Left lung (tissue), 10 donors: ENCODE measurements around the gene PFKFB2. TPM values are rescaled to one million over a fixed set of nuclear protein-coding genes. Genes with fewer than 3 reads are reported as not detected.
A peak's percentile ranks its signal among the peaks of the same experiment; 100 is the strongest.

Experiments
- ATAC-seq: fragments of 200-7000 bp; cut with Tn5 transposase; one replicate; pipeline ENCODE4 v1.9.1; 2020; ENCODE audit warnings: moderate library complexity
- DNase-seq, 4 donors: peaks; one replicate each; pipeline ENCODE4 v3.0.0-alpha.2; 2013 to 2020
- H3K27ac ChIP-seq, 2 donors: fragments of 200-600 bp; sonication (generic) in 1 of 2; one replicate each; pipeline versions ENCODE4 v1.5.0 to v1.8.0; 2020 to 2021
- H3K27me3 ChIP-seq, 2 donors: fragments of 200-600 bp; sonication (generic) in 1 of 2; one replicate each; pipeline versions ENCODE4 v1.5.0 to v1.8.0; 2020 to 2021
- H3K36me3 ChIP-seq, 2 donors: fragments of 200-600 bp; sonication (generic) in 1 of 2; one replicate each; pipeline versions ENCODE4 v1.5.0 to v1.8.0; 2020 to 2021
- H3K4me1 ChIP-seq, 2 donors: fragments of 200-600 bp; one replicate each; pipeline ENCODE4 v1.8.0; 2021
- H3K4me3 ChIP-seq, 2 donors: fragments of 200-600 bp; sonication (generic) in 1 of 2; one replicate each; pipeline versions ENCODE4 v1.5.0 to v1.8.0; 2020 to 2021; ENCODE audit warnings: mild to moderate bottlenecking in 1 of 2
- H3K9me3 ChIP-seq, 2 donors: fragments of 200-600 bp; sonication (generic) in 1 of 2; one replicate each; pipeline versions ENCODE4 v1.5.0 to v1.8.0; 2020 to 2021
- CTCF ChIP-seq, 2 donors: fragments of 200-600 bp; sonication (generic) in 1 of 2; IDR thresholded peaks; one replicate each; pipeline versions ENCODE4 v1.5.0 to v1.8.0; 2021; ENCODE audit warnings: antibody characterized with exemption in 2 of 2
- intact Hi-C, 2 donors: fragments of 100-400 bp; cut with DNase I; formaldehyde crosslinking; loops; one replicate each; pipeline versions ENCODE4 v1.11.2 to v1.14.2; 2022
- polyA plus RNA-seq, 6 donors: library from polyadenylated mRNA; unstranded; fragments of 120-200 nt; gene quantifications; one replicate each; pipeline ENCODE4 v1.2.1, GENCODE V29; 2013; ENCODE audit not compliant: insufficient read length in 6 of 6
- total RNA-seq, 2 donors: library from RNA; stranded (reverse); fragmentation: NEBNext Ultra II Directional; extraction: Animal tissue kit (Norgen Biotek cat#: 25700); gene quantifications; one replicate each; pipeline ENCODE4 v1.2.1, GENCODE V29; 2021
- donor health status: DM: no; HTN: yes; CAD: no.
- donor health status: DM: no; HTN: no; CAD: no.

Gene PFKFB2
- total and polyA plus RNA-seq, 8 donors = 13.4 to 63.8 (median 17.2) TPM

- ATAC-seq (no peak), DNase-seq (no peak)
- Histone ChIP-seq H3K36me3 (peaks cover 0 to 24% of the 10 kb centered on the region in 2 donors), H3K9me3 (no peaks in the 10 kb centered on the region), H3K27ac (no peak overlapping the region), H3K4me3 (no peak overlapping the region), H3K4me1 (peaks cover 0 to 42% of the 10 kb centered on the region in 2 donors), H3K27me3 (no peaks in the 10 kb centered on the region)
- intact Hi-C loops = loop anchor here in 1 of 2 donors (10.0 kb wide), 1 partner anchor 323 kb away; no protein-coding TSS in a partner anchor
- TF ChIP-seq CTCF (IDR thresholded peaks at IDR 0.05) = no peak
These were observed 28.7 kb downstream of the PFKFB2 start for GRCh38 chr1:207081806-207082205.

- no peak for TF ChIP-seq CTCF (IDR thresholded peaks at IDR 0.05)
- Histone ChIP-seq H3K4me1 (peaks cover 0 to 31% of the 10 kb centered on the region in 2 donors), H3K36me3 (peaks cover 0 to 19% of the 10 kb centered on the region in 2 donors), H3K27me3 (no peaks in the 10 kb centered on the region), H3K27ac (no peak overlapping the region), H3K9me3 (no peaks in the 10 kb centered on the region), H3K4me3 (no peak overlapping the region)
- DNase-seq = no peak
- intact Hi-C loops = loop anchor here in 1 of 2 donors (10.0 kb wide), 1 partner anchor 321 kb away; no protein-coding TSS in a partner anchor
- peak; percentile 10 for ATAC-seq
These were observed 31.2 kb downstream of the PFKFB2 start for GRCh38 chr1:207084232-207084631.

GRCh38 chr1:207084701-207085180 lies 31.7 kb downstream of the PFKFB2 start:
- no peaks in the 10 kb centered on the region for H3K9me3 ChIP-seq
- peaks cover 0 to 14% of the 10 kb centered on the region in 2 donors for H3K36me3 ChIP-seq
- peaks cover 0 to 26% of the 10 kb centered on the region in 2 donors for H3K4me1 ChIP-seq
- TF ChIP-seq CTCF (IDR thresholded peaks at IDR 0.05) = peak; percentile 41 to 66
- H3K4me3 ChIP-seq = no peak overlapping the region
- peak; percentile 87 for ATAC-seq
- no peaks in the 10 kb centered on the region for H3K27me3 ChIP-seq
- intact Hi-C loops = loop anchor here in 1 of 2 donors (10.0 kb wide), 1 partner anchor 320 kb away; no protein-coding TSS in a partner anchor
- peak in 2 of 4 donors; percentile 50 to 54 for DNase-seq
- no peak overlapping the region for H3K27ac ChIP-seq

GRCh38 chr1:207085887-207086286 lies 32.8 kb downstream of the PFKFB2 start:
- Histone ChIP-seq H3K27ac (no peak overlapping the region), H3K9me3 (no peaks in the 10 kb centered on the region), H3K4me1 (peaks cover 0 to 25% of the 10 kb centered on the region in 2 donors), H3K4me3 (no peak overlapping the region), H3K36me3 (peaks cover 0 to 5% of the 10 kb centered on the region in 2 donors), H3K27me3 (no peaks in the 10 kb centered on the region)
- DNase-seq (no peak), ATAC-seq (no peak)
- no peak for TF ChIP-seq CTCF (IDR thresholded peaks at IDR 0.05)
- intact Hi-C loops = loop anchor here in 1 of 2 donors (10.0 kb wide), 1 partner anchor 319 kb away; no protein-coding TSS in a partner anchor

GRCh38 chr1:207088161-207088560 lies 35.1 kb downstream of the PFKFB2 start:
- no peak for TF ChIP-seq CTCF (IDR thresholded peaks at IDR 0.05)
- H3K9me3 ChIP-seq = no peaks in the 10 kb centered on the region
- H3K27ac ChIP-seq = no peak overlapping the region
- intact Hi-C loops = loop anchor here in 1 of 2 donors (10.0 kb wide), 1 partner anchor 317 kb away; no protein-coding TSS in a partner anchor
- no peak overlapping the region for H3K4me3 ChIP-seq
- H3K4me1 ChIP-seq = peaks cover 0 to 25% of the 10 kb centered on the region in 2 donors
- no peak for DNase-seq
- H3K36me3 ChIP-seq = no peaks in the 10 kb centered on the region
- peak; percentile 11 for ATAC-seq
- H3K27me3 ChIP-seq = no peaks in the 10 kb centered on the region
